CD4-positive, alpha-beta T cell (primary cell): ENCODE data around the gene KLF15. TPM values are rescaled to one million over a fixed set of nuclear protein-coding genes. Genes with fewer than 3 reads are reported as not detected.

ENCODE experiments used
- ATAC-seq: fragments of 200-7000 bp; cut with Tn5 transposase; one replicate; pipeline ENCODE4 v1.10.0; 2022; ENCODE audit warnings: mild to moderate bottlenecking; ENCODE audit not compliant: poor library complexity
- CTCF ChIA-PET: fragments of 350-600 bp; sonication (Branson Sonifier 250); formaldehyde crosslinking; loops from one replicate; lab custom pipeline; 2021; ENCODE audit warnings: antibody characterized with exemption, inconsistent platforms; lab: Charles Lee
- POLR2A ChIA-PET: fragments of 350-600 bp; sonication (Branson Sonifier 250); formaldehyde crosslinking; loops from one replicate; lab custom pipeline; 2021; ENCODE audit warnings: antibody characterized with exemption, inconsistent platforms; lab: Charles Lee
- DNase-seq, 14 experiments: peaks; one replicate each; pipeline ENCODE4 v3.0.0-alpha.2; 2013 to 2020; ENCODE audit warnings: mixed read lengths in 2 of 14
- H3K27ac ChIP-seq, 2 donors: one replicate each; pipeline versions ENCODE4 v1.5.1 to v1.7.0; 2013; ENCODE audit warnings: low read length in 2 of 2, low read depth in 1 of 2, mild to moderate bottlenecking in 1 of 2
- H3K27me3 ChIP-seq, 2 experiments: 1 replicate in 1 of 2; 2 replicates in 1 of 2; pipeline versions ENCODE4 v1.6.1 to v1.7.0; 2013; ENCODE audit warnings: low read length in 2 of 2, control low read depth in 1 of 2, mild to moderate bottlenecking in 1 of 2, moderate library complexity in 1 of 2; ENCODE audit not compliant: insufficient read depth in 2 of 2, control insufficient read depth in 1 of 2
- H3K36me3 ChIP-seq: one replicate; pipeline ENCODE4 v1.6.1; 2013; ENCODE audit warnings: low read length, control low read depth; ENCODE audit not compliant: insufficient read depth
- H3K4me1 ChIP-seq: one replicate; pipeline ENCODE4 v1.6.1; 2013; ENCODE audit warnings: low read length, control low read depth; ENCODE audit not compliant: insufficient read depth
- H3K4me3 ChIP-seq: one replicate; pipeline ENCODE4 v1.5.1; 2013; ENCODE audit warnings: mild to moderate bottlenecking, low read length, moderate library complexity
- H3K9me3 ChIP-seq, 2 experiments: 1 replicate in 1 of 2; 2 replicates in 1 of 2; pipeline versions ENCODE4 v1.6.1 to v1.7.0; 2013; ENCODE audit warnings: low read length in 2 of 2, mild to moderate bottlenecking in 2 of 2, control low read depth in 1 of 2, moderate library complexity in 1 of 2; ENCODE audit not compliant: control insufficient read depth in 1 of 2, insufficient read depth in 1 of 2
- H3K27ac Mint-ChIP-seq: one replicate; pipeline ENCODE4 v1.8.0; 2020; ENCODE audit warnings: mixed read lengths
- H3K27me3 Mint-ChIP-seq: one replicate; pipeline ENCODE4 v1.8.0; 2021; ENCODE audit warnings: mixed read lengths
- H3K36me3 Mint-ChIP-seq: one replicate; pipeline ENCODE4 v1.8.0; 2021; ENCODE audit warnings: low read depth, mixed read lengths
- H3K4me1 Mint-ChIP-seq: one replicate; pipeline ENCODE4 v1.8.0; 2021; ENCODE audit warnings: low read depth, mixed read lengths
- H3K4me3 Mint-ChIP-seq: one replicate; pipeline ENCODE4 v1.8.0; 2020; ENCODE audit warnings: mild to moderate bottlenecking, mixed read lengths
- H3K9me3 Mint-ChIP-seq: one replicate; pipeline ENCODE4 v1.8.0; 2020; ENCODE audit warnings: mixed read lengths
- intact Hi-C, 2 experiments: fragments of 100-400 bp; cut with DNase I in 1 of 2; cut with micrococcal nuclease in 1 of 2; formaldehyde crosslinking; loops; one replicate each; pipeline versions ENCODE4 v1.15.1 to v1.9.0; 2023 to 2025; cut with DNase I, micrococcal nuclease
- total RNA-seq, 174 experiments: library from RNA in 2 of 174; stranded (reverse) in 2 of 174; gene quantifications; one replicate each; pipeline ENCODE4 v1.2.3 and lab custom pipeline; 2021 to 2026
- TF ChIP-seq, protein P1 (sequence below): fragments of 200-600 bp; IDR thresholded peaks from one replicate; pipeline ENCODE4 v1.8.0; 2022; ENCODE audit warnings: antibody characterized with exemption, mild to moderate bottlenecking

The KLF15 gene
- total RNA-seq, 2 experiments from 2014 or later: 0.30 TPM; not detected in 1

DNA sequence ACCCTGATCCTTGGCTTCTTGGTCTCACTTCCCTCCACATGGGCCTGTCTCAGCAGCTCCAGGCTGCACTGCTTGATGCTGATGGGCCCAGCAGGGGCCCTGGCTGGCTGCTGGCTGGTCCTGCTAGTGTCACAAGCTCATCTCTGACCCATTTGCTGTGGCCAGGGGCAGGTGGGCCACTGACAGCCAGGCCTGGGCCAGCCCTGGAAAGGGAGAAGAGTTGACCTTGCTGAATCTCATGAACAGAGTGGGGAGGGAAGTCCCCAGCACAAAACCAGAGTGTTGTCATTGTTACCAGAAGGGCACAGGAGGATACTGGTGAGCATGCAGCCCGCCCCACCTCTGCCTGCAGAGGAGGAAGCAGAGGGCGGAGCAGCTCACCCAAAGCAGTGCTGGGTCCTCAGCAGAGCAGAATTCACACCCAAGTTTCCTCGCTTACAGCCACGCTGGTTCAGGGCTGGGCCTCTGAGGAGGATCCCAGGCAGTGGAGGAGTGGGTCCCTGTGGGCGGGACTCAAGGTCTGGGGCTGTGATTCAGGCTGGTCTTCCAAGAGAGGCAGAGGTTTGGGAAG lies 7.6 kb upstream of the KLF15 start:
- no peak for DNase-seq
- no peak for ATAC-seq
- Mint-ChIP-seq H3K4me1 (no peaks in the 10 kb centered on the region), H3K36me3 (no peaks in the 10 kb centered on the region), H3K9me3 (no peaks in the 10 kb centered on the region), H3K4me3 (no peak overlapping the region), H3K27me3 (peaks cover 28% of the 10 kb centered on the region), H3K27ac (no peak overlapping the region)
- Histone ChIP-seq H3K27me3 (peaks cover 12 to 18% of the 10 kb centered on the region in 2 experiments), H3K36me3 (no peaks in the 10 kb centered on the region), H3K4me1 (no peaks in the 10 kb centered on the region), H3K4me3 (no peak overlapping the region), H3K27ac (no peak overlapping the region), H3K9me3 (peaks cover 0 to 3% of the 10 kb centered on the region in 2 experiments)
- ChIA-PET CTCF (no interaction called here), POLR2A (no interaction called here)
- TF ChIP-seq, protein P1, sequence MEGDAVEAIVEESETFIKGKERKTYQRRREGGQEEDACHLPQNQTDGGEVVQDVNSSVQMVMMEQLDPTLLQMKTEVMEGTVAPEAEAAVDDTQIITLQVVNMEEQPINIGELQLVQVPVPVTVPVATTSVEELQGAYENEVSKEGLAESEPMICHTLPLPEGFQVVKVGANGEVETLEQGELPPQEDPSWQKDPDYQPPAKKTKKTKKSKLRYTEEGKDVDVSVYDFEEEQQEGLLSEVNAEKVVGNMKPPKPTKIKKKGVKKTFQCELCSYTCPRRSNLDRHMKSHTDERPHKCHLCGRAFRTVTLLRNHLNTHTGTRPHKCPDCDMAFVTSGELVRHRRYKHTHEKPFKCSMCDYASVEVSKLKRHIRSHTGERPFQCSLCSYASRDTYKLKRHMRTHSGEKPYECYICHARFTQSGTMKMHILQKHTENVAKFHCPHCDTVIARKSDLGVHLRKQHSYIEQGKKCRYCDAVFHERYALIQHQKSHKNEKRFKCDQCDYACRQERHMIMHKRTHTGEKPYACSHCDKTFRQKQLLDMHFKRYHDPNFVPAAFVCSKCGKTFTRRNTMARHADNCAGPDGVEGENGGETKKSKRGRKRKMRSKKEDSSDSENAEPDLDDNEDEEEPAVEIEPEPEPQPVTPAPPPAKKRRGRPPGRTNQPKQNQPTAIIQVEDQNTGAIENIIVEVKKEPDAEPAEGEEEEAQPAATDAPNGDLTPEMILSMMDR: no peak
- intact Hi-C loops: no loop called here

DNA sequence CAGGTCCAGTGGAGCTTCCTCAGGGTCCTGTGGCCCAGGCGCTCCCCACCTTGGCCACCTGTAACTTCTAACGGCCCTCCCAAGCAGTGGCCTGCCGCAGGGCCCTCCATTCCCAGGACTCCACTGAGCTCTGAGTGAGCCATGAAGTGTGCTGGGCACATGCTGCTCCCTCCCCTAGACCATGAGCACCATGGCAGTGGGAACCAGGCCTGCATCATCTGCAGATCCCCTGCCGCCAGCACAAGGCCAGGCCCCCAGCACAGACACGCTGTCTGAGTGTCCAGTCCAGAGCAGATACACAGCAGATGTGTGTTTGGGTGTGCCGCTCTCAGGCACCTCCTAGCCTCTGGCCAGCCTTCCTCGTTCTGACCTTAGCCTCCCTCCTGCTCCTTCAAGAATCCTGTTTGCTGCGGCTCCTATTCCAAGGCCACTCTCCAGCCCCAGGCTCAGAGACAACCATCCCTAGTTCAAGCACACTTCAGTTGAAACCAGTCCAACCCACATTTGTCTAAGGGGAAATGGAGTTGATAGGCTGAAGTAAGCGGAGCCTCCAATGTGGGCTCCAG lies 7.0 kb upstream of the KLF15 start:
- TF ChIP-seq, protein P1: no peak
- Histone ChIP-seq H3K4me1 (no peaks in the 10 kb centered on the region), H3K9me3 (peaks cover 0 to 3% of the 10 kb centered on the region in 2 experiments), H3K27me3 (peaks cover 17 to 18% of the 10 kb centered on the region in 2 experiments), H3K36me3 (no peaks in the 10 kb centered on the region), H3K27ac (no peak overlapping the region), H3K4me3 (no peak overlapping the region)
- no peak overlapping the region for H3K4me3 Mint-ChIP-seq
- H3K27ac Mint-ChIP-seq: no peak overlapping the region
- no peaks in the 10 kb centered on the region for H3K4me1 Mint-ChIP-seq
- no peaks in the 10 kb centered on the region for H3K9me3 Mint-ChIP-seq
- peaks cover 34% of the 10 kb centered on the region for H3K27me3 Mint-ChIP-seq
- no peak for DNase-seq
- intact Hi-C loops: no loop called here
- POLR2A ChIA-PET: no interaction called here
- no peaks in the 10 kb centered on the region for H3K36me3 Mint-ChIP-seq
- CTCF ChIA-PET: no interaction called here
- ATAC-seq: no peak

DNA sequence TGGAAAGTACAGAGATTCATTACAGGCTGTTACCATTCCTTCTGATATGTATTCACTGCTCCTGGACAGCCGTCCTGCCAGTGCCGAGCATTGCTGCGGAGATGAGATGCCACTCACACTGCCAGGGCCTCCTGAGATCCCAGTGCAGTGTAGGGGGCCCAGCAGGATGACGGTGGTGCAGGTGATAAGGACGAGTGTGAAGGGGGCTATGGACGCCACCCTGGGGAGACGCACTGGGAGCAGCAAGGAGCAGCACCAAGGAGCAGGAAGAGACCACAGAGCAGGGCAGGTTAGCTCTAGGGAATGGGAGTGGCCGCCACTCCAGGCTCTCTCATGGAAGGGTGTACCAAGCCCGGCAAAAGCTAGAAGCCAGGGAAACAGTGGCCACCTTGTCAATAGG lies 4.0 kb upstream of the KLF15 start:
- DNase-seq: peak in 1 of 14 experiments; percentile 0
- H3K27ac Mint-ChIP-seq: no peak overlapping the region
- no peaks in the 10 kb centered on the region for H3K9me3 Mint-ChIP-seq
- intact Hi-C loops: no loop called here
- TF ChIP-seq, protein P1: no peak
- Histone ChIP-seq H3K9me3 (peaks cover 0 to 5% of the 10 kb centered on the region in 2 experiments), H3K27me3 (peaks cover 33% of the 10 kb centered on the region in 2 experiments), H3K36me3 (no peaks in the 10 kb centered on the region), H3K4me3 (no peak overlapping the region), H3K27ac (no peak overlapping the region), H3K4me1 (peaks cover 17% of the 10 kb centered on the region)
- no peak for ATAC-seq
- H3K4me3 Mint-ChIP-seq: no peak overlapping the region
- CTCF ChIA-PET: no interaction called here
- POLR2A ChIA-PET: no interaction called here
- H3K4me1 Mint-ChIP-seq: peaks cover 10% of the 10 kb centered on the region
- peaks cover 56% of the 10 kb centered on the region for H3K27me3 Mint-ChIP-seq
- H3K36me3 Mint-ChIP-seq: no peaks in the 10 kb centered on the region
